H1 (cell line): ENCODE data around the gene NR3C1.

Experiments
- GABPA ChIP-seq: IDR thresholded peaks from 2 replicates; pipeline ENCODE4 v1.6.1; 2011; ENCODE audit warnings: mild to moderate bottlenecking, low read length, moderate library complexity, borderline replicate concordance; ENCODE audit not compliant: insufficient read depth
- POLR2A ChIP-seq, 2 experiments: IDR thresholded peaks; 1 replicate in 1 of 2; 2 replicates in 1 of 2; pipeline ENCODE4 v1.6.1; 2011; ENCODE audit warnings: low read depth in 2 of 2, low read length in 2 of 2, mild to moderate bottlenecking in 2 of 2; ENCODE audit errors: control extremely low read depth in 1 of 2
- RAD21 ChIP-seq, 2 experiments: IDR thresholded peaks in 1 of 2; conservative IDR thresholded peaks in 1 of 2; 2 replicates each; pipeline ENCODE4 v1.6.1; 2011; ENCODE audit warnings: low read depth in 2 of 2, low read length in 2 of 2, improper control_type of control experiment in 1 of 2, inconsistent platforms in 1 of 2, mild to moderate bottlenecking in 1 of 2, moderate library complexity in 1 of 2

GRCh38 chr5:143433670-143434069, 30.2 kb upstream of the NR3C1 start:
- TF ChIP-seq POLR2A (IDR thresholded peaks at IDR 0.05; ENCODE audit: control extremely low read depth in 1 of 2, low read depth in 2 of 2, low read length in 2 of 2) (no peak), RAD21 (IDR thresholded peaks at IDR 0.05 in 1 of 2, conservative IDR thresholded peaks at IDR 0.05 in 1 of 2; ENCODE audit: low read depth in 2 of 2, low read length in 2 of 2) (no peak), GABPA (no peak)
